Measurements from ENCODE around the gene FAM174B. TPM values are rescaled to one million over a fixed set of nuclear protein-coding genes. Genes with fewer than 3 reads are reported as not detected.

The FAM174B gene
- polyA plus RNA-seq, 6 donors from 2014 or later = 0.54 to 0.96 TPM; not detected in 4

DNA sequence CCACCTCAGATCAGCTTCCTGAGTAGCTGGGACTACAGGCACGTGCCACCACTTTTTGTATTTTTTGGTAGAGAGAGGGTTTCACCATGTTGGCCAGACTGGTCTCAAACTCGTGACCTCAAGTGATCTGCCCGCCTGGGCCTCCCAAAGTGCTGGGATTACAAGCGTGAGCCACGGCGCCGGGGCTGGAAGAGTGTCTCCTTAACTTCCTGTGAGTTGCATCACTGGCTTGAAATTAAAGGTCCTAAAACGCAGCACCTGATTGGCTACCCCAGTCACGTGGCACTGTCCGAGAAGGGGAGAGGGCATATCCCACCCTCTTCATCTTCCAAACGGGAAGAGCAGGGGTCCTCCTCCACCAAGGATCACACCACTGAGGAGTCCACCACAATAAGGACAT is 5.5 kb upstream of the FAM174B start:
- ATAC-seq (ENCODE audit: low read depth in 2 of 2) = no peak
- H3K36me3 Mint-ChIP-seq = no peaks in the 10 kb centered on the region
- H3K27me3 Mint-ChIP-seq = peaks cover 12 to 17% (median 12%) of the 10 kb centered on the region in 3 donors
- H3K4me1 Mint-ChIP-seq = peaks cover 0 to 4% (median 2%) of the 10 kb centered on the region in 3 donors
- DNase-seq = no peak
- H3K4me3 Mint-ChIP-seq = no peak overlapping the region
- H3K27ac Mint-ChIP-seq = no peak overlapping the region
- peaks cover 0 to 14% (median 4%) of the 10 kb centered on the region in 7 donors for H3K9me3 Mint-ChIP-seq

GRCh38 chr15:92657486-92657885 is 1.9 kb upstream of the FAM174B start:
- peaks cover 38 to 45% (median 41%) of the 10 kb centered on the region in 3 donors for H3K27me3 Mint-ChIP-seq
- no peaks in the 10 kb centered on the region for H3K36me3 Mint-ChIP-seq
- H3K4me1 Mint-ChIP-seq = peaks cover 5 to 21% (median 9%) of the 10 kb centered on the region in 3 donors
- H3K27ac Mint-ChIP-seq = no peak overlapping the region
- ATAC-seq (ENCODE audit: low read depth in 2 of 2) (no peak), DNase-seq (no peak)
- peaks cover 0 to 14% (median 4%) of the 10 kb centered on the region in 7 donors for H3K9me3 Mint-ChIP-seq
- no peak overlapping the region for H3K4me3 Mint-ChIP-seq

GRCh38 chr15:92656089-92656488 is 514 bp upstream of the FAM174B start:
- peaks cover 5 to 23% (median 9%) of the 10 kb centered on the region in 3 donors for H3K4me1 Mint-ChIP-seq
- DNase-seq = no peak
- H3K27me3 Mint-ChIP-seq = peaks cover 47 to 52% (median 47%) of the 10 kb centered on the region in 3 donors
- H3K9me3 Mint-ChIP-seq = peaks cover 0 to 14% (median 4%) of the 10 kb centered on the region in 7 donors
- ATAC-seq (ENCODE audit: low read depth in 2 of 2) = no peak
- H3K27ac Mint-ChIP-seq = no peak overlapping the region
- peak overlapping the region in 6 of 8 donors; percentile 60 to 77 (median 64) for H3K4me3 Mint-ChIP-seq
- H3K36me3 Mint-ChIP-seq = peaks cover under 1 to 1% of the 10 kb centered on the region in 2 donors

GRCh38 chr15:92654662-92655061 is 913 bp downstream of the FAM174B start:
- Mint-ChIP-seq H3K27me3 (peaks cover 51 to 55% (median 52%) of the 10 kb centered on the region in 3 donors), H3K4me1 (peaks cover 5 to 23% (median 9%) of the 10 kb centered on the region in 3 donors), H3K4me3 (peak overlapping the region in 6 of 8 donors; percentile 50 to 86 (median 70)), H3K9me3 (peaks cover 0 to 20% (median 9%) of the 10 kb centered on the region in 7 donors), H3K27ac (no peak overlapping the region), H3K36me3 (peaks cover 6 to 8% of the 10 kb centered on the region in 2 donors)
- no peak for ATAC-seq (ENCODE audit: low read depth in 2 of 2)
- DNase-seq = no peak

DNA sequence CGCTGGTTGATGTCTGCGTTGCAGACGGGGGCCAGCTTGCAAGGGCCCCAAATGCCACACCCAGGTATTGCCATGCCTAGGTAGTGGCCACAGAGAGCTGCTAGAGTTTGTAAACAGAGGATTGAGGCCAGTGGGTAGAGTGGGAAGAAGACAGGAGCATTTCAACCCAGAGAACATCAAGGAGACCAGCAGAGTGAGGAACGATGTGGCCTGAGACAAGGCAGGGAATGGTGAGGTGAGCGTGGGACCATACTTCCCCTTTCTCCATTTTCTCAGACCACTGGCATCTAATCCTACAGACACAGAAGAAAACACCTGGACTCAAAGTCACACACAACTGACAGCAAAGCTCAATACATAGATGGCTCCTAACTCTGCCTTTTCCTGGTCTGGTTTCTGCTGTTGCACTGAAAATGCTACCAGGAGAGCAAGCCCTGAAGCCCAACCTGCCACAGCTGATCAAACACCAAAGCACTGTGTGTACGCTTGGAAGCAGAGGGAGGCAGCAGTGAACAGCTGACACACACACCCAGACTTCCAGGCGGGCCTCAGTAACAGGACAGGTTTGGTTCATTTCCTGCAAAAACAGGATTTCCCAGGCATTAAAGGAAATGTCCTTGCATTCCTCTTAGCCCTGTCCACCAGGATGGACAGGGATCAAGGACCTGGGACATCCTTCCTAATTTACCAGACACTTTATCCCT is 1.6 kb downstream of the FAM174B start:
- H3K4me3 Mint-ChIP-seq = peak overlapping the region in 7 of 8 donors; percentile 12 to 86 (median 63)
- H3K27me3 Mint-ChIP-seq = peaks cover 51 to 55% (median 52%) of the 10 kb centered on the region in 3 donors
- DNase-seq = no peak
- peaks cover 5 to 23% (median 9%) of the 10 kb centered on the region in 3 donors for H3K4me1 Mint-ChIP-seq
- no peak overlapping the region for H3K27ac Mint-ChIP-seq
- H3K36me3 Mint-ChIP-seq = peaks cover 6 to 8% of the 10 kb centered on the region in 2 donors
- peaks cover 0 to 20% (median 9%) of the 10 kb centered on the region in 7 donors for H3K9me3 Mint-ChIP-seq
- ATAC-seq (ENCODE audit: low read depth in 2 of 2) = no peak

GRCh38 chr15:92653366-92653765 is 2.2 kb downstream of the FAM174B start:
- ATAC-seq (ENCODE audit: low read depth in 2 of 2) = no peak
- Mint-ChIP-seq H3K27me3 (peaks cover 51 to 55% (median 52%) of the 10 kb centered on the region in 3 donors), H3K36me3 (peaks cover 6 to 8% of the 10 kb centered on the region in 2 donors), H3K9me3 (peaks cover 0 to 20% (median 9%) of the 10 kb centered on the region in 7 donors), H3K27ac (no peak overlapping the region), H3K4me1 (peaks cover 5 to 23% (median 9%) of the 10 kb centered on the region in 3 donors), H3K4me3 (peak overlapping the region in 4 of 8 donors; percentile 7 to 76 (median 55))
- DNase-seq = no peak

GRCh38 chr15:92652576-92652966 is 3.0 kb downstream of the FAM174B start:
- peaks cover 52 to 55% (median 55%) of the 10 kb centered on the region in 3 donors for H3K27me3 Mint-ChIP-seq

GRCh38 chr15:92651877-92652575 is 3.5 kb downstream of the FAM174B start:
- Mint-ChIP-seq H3K9me3 (peaks cover 0 to 16% (median 7%) of the 10 kb centered on the region in 7 donors), H3K27ac (no peak overlapping the region), H3K4me3 (no peak overlapping the region), H3K4me1 (peaks cover 5 to 23% (median 9%) of the 10 kb centered on the region in 3 donors), H3K27me3 (peaks cover 49 to 54% (median 52%) of the 10 kb centered on the region in 3 donors), H3K36me3 (peaks cover 6 to 8% of the 10 kb centered on the region in 2 donors)
- no peak for DNase-seq
- ATAC-seq (ENCODE audit: low read depth in 2 of 2) = no peak

More at GRCh38 chr15:92652576-92652966, 3.0 kb downstream of the FAM174B start:
- Mint-ChIP-seq H3K4me1 (peaks cover 5 to 23% (median 9%) of the 10 kb centered on the region in 3 donors), H3K27ac (no peak overlapping the region), H3K4me3 (peak overlapping the region in 1 of 8 donors; percentile 7), H3K9me3 (peaks cover 0 to 20% (median 9%) of the 10 kb centered on the region in 7 donors), H3K36me3 (peaks cover 6 to 8% of the 10 kb centered on the region in 2 donors)
- DNase-seq = no peak
- ATAC-seq (ENCODE audit: low read depth in 2 of 2) = no peak

- H3K27ac Mint-ChIP-seq = no peak overlapping the region
- peaks cover 0 to 6% (median 5%) of the 10 kb centered on the region in 7 donors for H3K9me3 Mint-ChIP-seq
- DNase-seq (no peak), ATAC-seq (ENCODE audit: low read depth in 2 of 2) (no peak)
- peaks cover 5 to 17% (median 5%) of the 10 kb centered on the region in 3 donors for H3K4me1 Mint-ChIP-seq
- no peak overlapping the region for H3K4me3 Mint-ChIP-seq
- H3K36me3 Mint-ChIP-seq = peaks cover 6 to 8% of the 10 kb centered on the region in 2 donors
- peaks cover 41 to 54% (median 43%) of the 10 kb centered on the region in 3 donors for H3K27me3 Mint-ChIP-seq
These were observed 4.6 kb downstream of the FAM174B start for GRCh38 chr15:92650966-92651365.

- H3K4me1 Mint-ChIP-seq = peaks cover 4 to 17% (median 5%) of the 10 kb centered on the region in 3 donors
- ATAC-seq (ENCODE audit: low read depth in 2 of 2) (no peak), DNase-seq (no peak)
- peaks cover 40 to 56% (median 43%) of the 10 kb centered on the region in 3 donors for H3K27me3 Mint-ChIP-seq
- peaks cover 6 to 8% of the 10 kb centered on the region in 2 donors for H3K36me3 Mint-ChIP-seq
- no peak overlapping the region for H3K4me3 Mint-ChIP-seq
- H3K27ac Mint-ChIP-seq = no peak overlapping the region
- peaks cover 0 to 6% (median 5%) of the 10 kb centered on the region in 7 donors for H3K9me3 Mint-ChIP-seq
These were observed 5.3 kb downstream of the FAM174B start for GRCh38 chr15:92650256-92650655.

- Mint-ChIP-seq H3K36me3 (peaks cover 6 to 8% of the 10 kb centered on the region in 2 donors), H3K9me3 (peaks cover 0 to 6% (median 5%) of the 10 kb centered on the region in 7 donors), H3K4me1 (peaks cover 0 to 4% (median 0%) of the 10 kb centered on the region in 3 donors), H3K4me3 (no peak overlapping the region), H3K27me3 (peaks cover 25 to 39% (median 30%) of the 10 kb centered on the region in 3 donors), H3K27ac (no peak overlapping the region)
- no peak for DNase-seq
- no peak for ATAC-seq (ENCODE audit: low read depth in 2 of 2)
These were observed 7.2 kb downstream of the FAM174B start for GRCh38 chr15:92648190-92648875.

GRCh38 chr15:92647467-92648163 is 8.0 kb downstream of the FAM174B start:
- no peak overlapping the region for H3K27ac Mint-ChIP-seq
- peaks cover under 1 to 6% (median 4%) of the 10 kb centered on the region in 7 donors for H3K9me3 Mint-ChIP-seq
- H3K36me3 Mint-ChIP-seq = peaks cover 6 to 8% of the 10 kb centered on the region in 2 donors
- DNase-seq = no peak
- ATAC-seq (ENCODE audit: low read depth in 2 of 2) = no peak
- peaks cover 18 to 32% (median 23%) of the 10 kb centered on the region in 3 donors for H3K27me3 Mint-ChIP-seq
- H3K4me1 Mint-ChIP-seq = peaks cover 0 to 1% (median 0%) of the 10 kb centered on the region in 3 donors
- no peak overlapping the region for H3K4me3 Mint-ChIP-seq
